ENCODE data around the gene C1orf174. TPM values are rescaled to one million over a fixed set of nuclear protein-coding genes. Genes with fewer than 3 reads are reported as not detected.

The C1orf174 gene
- total and polyA plus RNA-seq, 2 experiments from 2014 or later: 20.7 to 23.6 TPM

DNA sequence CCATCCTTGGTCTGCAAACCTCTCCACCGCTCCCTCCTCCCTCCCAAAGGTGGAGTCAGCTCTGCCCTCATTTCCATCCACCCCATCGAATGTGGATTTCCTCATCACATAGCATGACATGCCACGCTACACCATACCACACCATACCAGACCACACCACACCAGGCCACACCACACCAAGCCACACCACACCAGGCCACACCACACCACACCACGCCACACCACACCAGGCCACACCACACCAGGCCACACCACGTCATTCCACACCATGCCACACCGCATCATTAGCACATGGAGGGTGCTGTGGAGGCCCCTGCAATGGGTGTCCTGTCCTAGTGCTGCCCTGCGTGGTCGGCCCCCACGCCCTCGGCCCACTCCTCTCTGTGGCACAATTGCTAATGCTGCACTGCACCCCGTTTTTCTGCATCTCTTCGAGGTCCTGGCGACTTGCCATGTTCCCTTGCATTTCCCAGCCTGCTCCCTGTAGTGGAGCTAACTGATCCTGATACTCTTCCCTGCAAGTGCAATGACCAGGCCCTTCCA is 31.5 kb downstream of the C1orf174 start:
- no peaks in the 10 kb centered on the region for H3K4me1 ChIP-seq (ENCODE audit: insufficient read depth)
- WGBS (ENCODE audit: low lambda C conversion rate, missing lambda C conversion rate): 91% methylated on average over 13 of the region's 13 CpGs
- H3K9me3 ChIP-seq (ENCODE audit: low read depth): no peaks in the 10 kb centered on the region
- no peaks in the 10 kb centered on the region for H4K20me1 ChIP-seq (ENCODE audit: insufficient read depth, poor library complexity, severe bottlenecking)
- H3K9me2 ChIP-seq (replicated peaks; ENCODE audit: insufficient read depth): no peaks in the 10 kb centered on the region
- H2AFZ ChIP-seq: no peak overlapping the region
- H3K27ac ChIP-seq: no peak overlapping the region
- no peak for TF ChIP-seq EZH2 (IDR thresholded peaks at IDR 0.05; ENCODE audit: borderline replicate concordance)
- no peak overlapping the region for H3K4me2 ChIP-seq
- DNase-seq (ENCODE audit: low spot score): no peak
- H3K36me3 ChIP-seq (replicated peaks; ENCODE audit: insufficient read depth, low read depth): no peaks in the 10 kb centered on the region
- no peak overlapping the region for H3K4me3 ChIP-seq
- H3K27me3 ChIP-seq: no peaks in the 10 kb centered on the region
- no peaks in the 10 kb centered on the region for H3K79me2 ChIP-seq

GRCh38 chr1:3865606-3866160 is 34.4 kb downstream of the C1orf174 start:
- H3K79me2 ChIP-seq: peaks cover under 1% of the 10 kb centered on the region
- H3K9me2 ChIP-seq (replicated peaks; ENCODE audit: insufficient read depth): no peaks in the 10 kb centered on the region
- no peaks in the 10 kb centered on the region for H4K20me1 ChIP-seq (ENCODE audit: insufficient read depth, poor library complexity, severe bottlenecking)
- H3K27ac ChIP-seq: no peak overlapping the region
- no peaks in the 10 kb centered on the region for H3K4me1 ChIP-seq (ENCODE audit: insufficient read depth)
- no peaks in the 10 kb centered on the region for H3K9me3 ChIP-seq (ENCODE audit: low read depth)
- no peak for TF ChIP-seq EZH2phosphoT487 (IDR thresholded peaks at IDR 0.05; ENCODE audit: low read depth, severe bottlenecking, unreplicated experiment)
- TF ChIP-seq EZH2 (IDR thresholded peaks at IDR 0.05; ENCODE audit: borderline replicate concordance): no peak
- TF ChIP-seq CTCF (IDR thresholded peaks at IDR 0.05; ENCODE audit: poor library complexity): no peak
- no peaks in the 10 kb centered on the region for H3K27me3 ChIP-seq
- WGBS (ENCODE audit: low lambda C conversion rate, missing lambda C conversion rate): 87% methylated on average over 18 of the region's 18 CpGs
- no peak for DNase-seq (ENCODE audit: low spot score)
- no peak overlapping the region for H2AFZ ChIP-seq
- H3K36me3 ChIP-seq (replicated peaks; ENCODE audit: insufficient read depth, low read depth): no peaks in the 10 kb centered on the region
- H3K4me3 ChIP-seq: no peak overlapping the region
- no peak overlapping the region for H3K4me2 ChIP-seq

DNA sequence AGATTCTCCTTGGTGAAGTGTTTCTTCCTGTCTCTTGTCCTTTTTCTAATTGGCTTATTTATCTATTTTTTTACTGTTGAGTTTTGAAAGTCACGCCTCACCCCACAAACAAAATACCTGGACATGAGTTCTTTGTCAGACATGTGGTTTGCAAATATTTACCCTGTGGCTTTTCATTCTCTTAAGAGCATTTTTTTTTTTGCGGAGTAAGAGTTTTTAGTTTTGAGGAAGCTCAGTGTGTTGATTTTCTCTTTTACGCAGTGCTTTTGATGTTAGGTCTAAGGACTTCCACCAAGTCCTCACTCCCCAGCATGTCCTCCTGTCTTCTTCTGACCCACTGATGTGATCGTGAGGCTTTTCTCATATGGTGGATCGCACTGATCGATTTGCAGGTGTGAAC is 35.2 kb downstream of the C1orf174 start:
- no peaks in the 10 kb centered on the region for H3K4me1 ChIP-seq (ENCODE audit: insufficient read depth)
- H3K9me2 ChIP-seq (replicated peaks; ENCODE audit: insufficient read depth): no peaks in the 10 kb centered on the region
- no peak overlapping the region for H2AFZ ChIP-seq
- whole genome bisulfite sequencing (ENCODE audit: low lambda C conversion rate, missing lambda C conversion rate): 83% methylated on average over 6 of the region's 6 CpGs
- H3K4me2 ChIP-seq: peak overlapping the region; percentile 16
- H3K79me2 ChIP-seq: peaks cover 7% of the 10 kb centered on the region
- H3K27ac ChIP-seq: no peak overlapping the region
- no peaks in the 10 kb centered on the region for H3K27me3 ChIP-seq
- H3K36me3 ChIP-seq (replicated peaks; ENCODE audit: insufficient read depth, low read depth): no peaks in the 10 kb centered on the region
- no peaks in the 10 kb centered on the region for H4K20me1 ChIP-seq (ENCODE audit: insufficient read depth, poor library complexity, severe bottlenecking)
- H3K4me3 ChIP-seq: no peak overlapping the region
- H3K9me3 ChIP-seq (ENCODE audit: low read depth): no peaks in the 10 kb centered on the region
- TF ChIP-seq CTCF (IDR thresholded peaks at IDR 0.05; ENCODE audit: poor library complexity): no peak
- TF ChIP-seq EZH2 (IDR thresholded peaks at IDR 0.05; ENCODE audit: borderline replicate concordance): no peak
- TF ChIP-seq EZH2phosphoT487 (IDR thresholded peaks at IDR 0.05; ENCODE audit: low read depth, severe bottlenecking, unreplicated experiment): no peak
- no peak for DNase-seq (ENCODE audit: low spot score)

DNA sequence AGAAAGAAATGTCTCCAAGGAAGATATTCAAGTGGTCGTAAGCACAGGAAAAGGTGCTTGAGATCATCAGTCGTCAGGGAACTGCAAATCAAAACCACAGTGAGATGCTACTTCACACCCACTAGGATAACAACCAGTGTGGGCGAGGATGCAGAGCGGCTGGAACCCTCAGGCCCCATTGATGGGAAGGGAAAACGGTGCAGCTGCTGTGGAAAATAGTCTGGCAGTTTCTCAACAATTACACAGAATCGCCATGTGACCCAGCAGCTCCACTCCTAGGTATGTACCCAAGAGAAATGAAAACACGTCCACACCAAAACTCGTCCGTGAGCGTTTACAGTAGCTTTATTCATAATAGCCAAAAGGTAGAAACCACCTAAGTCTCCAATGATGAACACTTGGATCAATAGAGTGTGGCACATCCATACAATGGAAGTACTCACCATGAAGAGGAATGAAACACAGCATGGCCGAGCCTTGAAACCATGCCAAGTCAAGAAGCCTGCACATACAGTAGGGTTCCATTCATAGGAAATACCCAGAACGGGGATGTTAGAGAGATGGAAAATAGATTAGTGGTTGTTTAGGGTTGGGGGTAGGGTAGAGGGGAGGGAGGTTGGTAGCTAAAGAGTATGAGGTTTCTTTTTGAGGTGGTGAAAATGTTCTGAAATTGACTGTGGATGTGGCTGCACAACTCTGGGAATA is 36.7 kb downstream of the C1orf174 start:
- WGBS (ENCODE audit: low lambda C conversion rate, missing lambda C conversion rate): 95% methylated on average over 12 of the region's 12 CpGs
- no peaks in the 10 kb centered on the region for H3K9me3 ChIP-seq (ENCODE audit: low read depth)
- no peak for TF ChIP-seq EZH2 (IDR thresholded peaks at IDR 0.05; ENCODE audit: borderline replicate concordance)
- no peak for TF ChIP-seq CTCF (IDR thresholded peaks at IDR 0.05; ENCODE audit: poor library complexity)
- TF ChIP-seq EZH2phosphoT487 (IDR thresholded peaks at IDR 0.05; ENCODE audit: low read depth, severe bottlenecking, unreplicated experiment): no peak
- H3K4me3 ChIP-seq: no peak overlapping the region
- no peaks in the 10 kb centered on the region for H4K20me1 ChIP-seq (ENCODE audit: insufficient read depth, poor library complexity, severe bottlenecking)
- no peak for DNase-seq (ENCODE audit: low spot score)
- no peaks in the 10 kb centered on the region for H3K36me3 ChIP-seq (replicated peaks; ENCODE audit: insufficient read depth, low read depth)
- no peak overlapping the region for H3K27ac ChIP-seq
- H3K79me2 ChIP-seq: peaks cover 22% of the 10 kb centered on the region
- peaks cover 4% of the 10 kb centered on the region for H3K4me1 ChIP-seq (ENCODE audit: insufficient read depth)
- no peak overlapping the region for H3K4me2 ChIP-seq
- no peaks in the 10 kb centered on the region for H3K27me3 ChIP-seq
- no peak overlapping the region for H2AFZ ChIP-seq
- no peaks in the 10 kb centered on the region for H3K9me2 ChIP-seq (replicated peaks; ENCODE audit: insufficient read depth)

All from hepatocyte (in vitro differentiated cells).